NCI-H1436 (cell line): Measurements from ENCODE around the gene MYF5.
"Not testable (repeated sequence)": the region's sequence is repeated elsewhere in the genome, so short reads cannot be mapped to it uniquely, and the experiment has no call there.

Experiments
- DNase-seq: peaks from one replicate; lab custom pipeline; 2025; lab: John Stamatoyannopoulos, UW

The MYF5 gene

GRCh38 chr12:80716696-80717469, at the start of gene MYF5:
MYF5 (plus strand) TSS chr12:80716912; CDS start chr12:80717064, 152 bp downstream.
- no peak for DNase-seq

- DNase-seq = no peak
These were observed 46.5 kb upstream of the MYF5 start for GRCh38 chr12:80670214-80670613.

- not testable (repeated sequence) for DNase-seq
These were observed 40.6 kb upstream of the MYF5 start for GRCh38 chr12:80676042-80676636.

- DNase-seq = no peak
These were observed 39.9 kb upstream of the MYF5 start for GRCh38 chr12:80676856-80677255.

GRCh38 chr12:80677994-80678393, 38.7 kb upstream of the MYF5 start:
- no peak for DNase-seq

GRCh38 chr12:80679346-80680131, 37.2 kb upstream of the MYF5 start:
- no peak for DNase-seq

GRCh38 chr12:80681287-80681686, 35.4 kb upstream of the MYF5 start:
- no peak for DNase-seq

GRCh38 chr12:80681786-80682185, 34.9 kb upstream of the MYF5 start:
- DNase-seq = no peak

GRCh38 chr12:80684077-80684495, 32.6 kb upstream of the MYF5 start:
- DNase-seq = peak; percentile 62

- DNase-seq = no peak
These were observed 26.6 kb upstream of the MYF5 start for GRCh38 chr12:80690090-80690489.

GRCh38 chr12:80690513-80690912, 26.2 kb upstream of the MYF5 start:
- no peak for DNase-seq

- DNase-seq = no peak
These were observed 24.6 kb upstream of the MYF5 start for GRCh38 chr12:80692114-80692513.

GRCh38 chr12:80697270-80697887, 19.3 kb upstream of the MYF5 start:
- no peak for DNase-seq

GRCh38 chr12:80698256-80698655, 18.5 kb upstream of the MYF5 start:
- no peak for DNase-seq

- no peak for DNase-seq
These were observed 17.7 kb upstream of the MYF5 start for GRCh38 chr12:80698847-80699542.

- DNase-seq = no peak
These were observed 16.4 kb upstream of the MYF5 start for GRCh38 chr12:80700327-80700726.

- DNase-seq = no peak
These were observed 15.3 kb upstream of the MYF5 start for GRCh38 chr12:80701388-80701787.

GRCh38 chr12:80702889-80703805, 13.6 kb upstream of the MYF5 start:
- DNase-seq = peak; percentile 26

- DNase-seq = no peak
These were observed 12.3 kb upstream of the MYF5 start for GRCh38 chr12:80704420-80704819.

- no peak for DNase-seq
These were observed 9.4 kb upstream of the MYF5 start, which contains the start of gene MYF6 for GRCh38 chr12:80707126-80707829. MYF6 (plus strand) TSS chr12:80707634; CDS start chr12:80707720, 86 bp downstream.
